Measurements from ENCODE around the gene COL20A1.

GRCh38 chr20:63384336-63384735 is 91.3 kb downstream of the COL20A1 start:
- TF ChIP-seq CTCF (conservative IDR thresholded peaks at IDR 0.05) = no peak
- TF ChIP-seq ZFX (IDR thresholded peaks at IDR 0.05) = no peak
